ENCODE results near the gene TREML2.

TREML2 gene

DNA sequence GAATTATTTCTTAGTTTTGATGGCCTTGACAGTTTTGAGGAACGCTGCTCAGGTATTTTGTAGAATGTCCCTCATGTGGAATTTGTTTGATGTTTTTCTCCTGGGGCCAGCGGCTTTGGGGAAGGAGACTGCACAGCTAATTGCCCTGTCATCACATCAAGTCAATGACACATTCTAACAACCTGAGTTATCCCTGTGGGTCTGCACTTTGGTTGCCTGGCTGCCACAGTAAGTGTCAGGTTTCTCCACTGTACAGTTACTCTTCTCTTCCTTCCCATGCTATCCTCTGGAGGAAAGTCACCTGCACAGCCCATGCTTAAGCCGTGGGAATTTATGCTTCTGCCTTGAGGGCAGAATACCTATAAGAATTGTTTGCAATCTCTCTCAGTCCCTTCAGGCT is 25.8 kb upstream of the TREML2 start:
- DNase-seq (ENCODE audit: low read depth in 1 of 2, low spot score in 1 of 2): peak in 1 of 2 experiments; percentile 32
- no peak for TF ChIP-seq JUND (IDR thresholded peaks at IDR 0.05; ENCODE audit: low read depth)

GRCh38 chr6:41224800-41225199 is 23.9 kb upstream of the TREML2 start:
- no peak for DNase-seq (ENCODE audit: low read depth in 1 of 2, low spot score in 1 of 2)
- no peak for TF ChIP-seq JUND (IDR thresholded peaks at IDR 0.05; ENCODE audit: low read depth)
- in situ Hi-C loops (cut with HindIII; ENCODE audit: low pct_unique_long_range_greater_than_20kb, low sequenced_read_pairs): no loop called here

More for the DNA sequence above, 25.8 kb upstream of the TREML2 start:
- in situ Hi-C loops (cut with HindIII; ENCODE audit: low pct_unique_long_range_greater_than_20kb, low sequenced_read_pairs): no loop called here

- no peak for TF ChIP-seq JUND (IDR thresholded peaks at IDR 0.05; ENCODE audit: low read depth)
- DNase-seq (ENCODE audit: low read depth in 1 of 2, low spot score in 1 of 2): no peak
- in situ Hi-C loops (cut with HindIII; ENCODE audit: low pct_unique_long_range_greater_than_20kb, low sequenced_read_pairs): no loop called here
Observed at GRCh38 chr6:41222513-41222912, 21.6 kb upstream of the TREML2 start.

DNA sequence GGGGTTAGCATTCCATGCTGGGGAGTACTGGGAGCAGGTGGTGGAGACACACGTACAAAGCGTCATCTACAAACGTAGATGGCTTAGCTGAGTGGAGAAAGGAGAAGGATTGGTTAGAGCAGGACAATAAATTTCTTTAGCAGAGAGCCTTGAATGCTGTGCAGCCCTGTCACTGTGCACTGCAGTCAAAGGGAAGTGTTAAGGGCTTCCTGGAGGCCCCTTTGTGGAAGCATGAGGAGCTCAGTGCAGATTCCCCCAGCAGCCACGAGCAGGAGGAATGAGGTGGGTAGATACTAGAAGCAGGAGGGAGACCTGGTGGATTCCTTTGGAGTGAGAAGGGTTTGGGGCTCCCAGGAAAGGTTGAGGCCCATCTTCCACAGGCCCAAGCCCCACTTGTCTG is 21.1 kb upstream of the TREML2 start:
- no peak for DNase-seq (ENCODE audit: low read depth in 1 of 2, low spot score in 1 of 2)
- in situ Hi-C loops (cut with HindIII; ENCODE audit: low pct_unique_long_range_greater_than_20kb, low sequenced_read_pairs): no loop called here
- TF ChIP-seq JUND (IDR thresholded peaks at IDR 0.05; ENCODE audit: low read depth): no peak

DNA sequence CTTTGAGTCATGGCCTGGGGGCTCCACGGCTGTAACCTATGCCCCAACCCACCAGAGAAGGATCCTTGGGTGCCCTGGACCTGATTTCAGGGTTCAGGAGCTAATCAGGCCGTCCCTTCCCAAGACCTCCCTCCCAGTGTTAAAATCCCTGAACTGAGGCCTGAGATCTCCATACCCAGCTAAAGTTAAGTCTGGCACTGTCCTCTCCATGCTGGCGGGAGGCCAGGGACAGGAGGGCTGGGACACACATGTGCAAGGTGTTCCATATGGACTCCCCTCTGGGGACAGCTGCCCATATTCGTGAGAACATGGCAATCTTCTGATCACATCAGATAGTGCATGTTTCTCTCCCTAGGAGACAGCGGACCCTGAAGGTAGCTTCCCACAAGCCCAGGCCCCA is 15.7 kb upstream of the TREML2 start:
- in situ Hi-C loops (cut with HindIII; ENCODE audit: low pct_unique_long_range_greater_than_20kb, low sequenced_read_pairs): no loop called here
- no peak for TF ChIP-seq JUND (IDR thresholded peaks at IDR 0.05; ENCODE audit: low read depth)
- DNase-seq (ENCODE audit: low read depth in 1 of 2, low spot score in 1 of 2): no peak

GRCh38 chr6:41215777-41216176 is 14.8 kb upstream of the TREML2 start:
- TF ChIP-seq JUND (IDR thresholded peaks at IDR 0.05; ENCODE audit: low read depth): no peak
- no peak for DNase-seq (ENCODE audit: low read depth in 1 of 2, low spot score in 1 of 2)
- in situ Hi-C loops (cut with HindIII; ENCODE audit: low pct_unique_long_range_greater_than_20kb, low sequenced_read_pairs): no loop called here

GRCh38 chr6:41214559-41215238 is 13.8 kb upstream of the TREML2 start:
- in situ Hi-C loops (cut with HindIII; ENCODE audit: low pct_unique_long_range_greater_than_20kb, low sequenced_read_pairs): no loop called here
- DNase-seq (ENCODE audit: low read depth in 1 of 2, low spot score in 1 of 2): no peak
- no peak for TF ChIP-seq JUND (IDR thresholded peaks at IDR 0.05; ENCODE audit: low read depth)

- in situ Hi-C loops (cut with HindIII; ENCODE audit: low pct_unique_long_range_greater_than_20kb, low sequenced_read_pairs): no loop called here
- DNase-seq (ENCODE audit: low read depth in 1 of 2, low spot score in 1 of 2): no peak
- no peak for TF ChIP-seq JUND (IDR thresholded peaks at IDR 0.05; ENCODE audit: low read depth)
Observed at GRCh38 chr6:41209547-41210320, 8.8 kb upstream of the TREML2 start.

DNA sequence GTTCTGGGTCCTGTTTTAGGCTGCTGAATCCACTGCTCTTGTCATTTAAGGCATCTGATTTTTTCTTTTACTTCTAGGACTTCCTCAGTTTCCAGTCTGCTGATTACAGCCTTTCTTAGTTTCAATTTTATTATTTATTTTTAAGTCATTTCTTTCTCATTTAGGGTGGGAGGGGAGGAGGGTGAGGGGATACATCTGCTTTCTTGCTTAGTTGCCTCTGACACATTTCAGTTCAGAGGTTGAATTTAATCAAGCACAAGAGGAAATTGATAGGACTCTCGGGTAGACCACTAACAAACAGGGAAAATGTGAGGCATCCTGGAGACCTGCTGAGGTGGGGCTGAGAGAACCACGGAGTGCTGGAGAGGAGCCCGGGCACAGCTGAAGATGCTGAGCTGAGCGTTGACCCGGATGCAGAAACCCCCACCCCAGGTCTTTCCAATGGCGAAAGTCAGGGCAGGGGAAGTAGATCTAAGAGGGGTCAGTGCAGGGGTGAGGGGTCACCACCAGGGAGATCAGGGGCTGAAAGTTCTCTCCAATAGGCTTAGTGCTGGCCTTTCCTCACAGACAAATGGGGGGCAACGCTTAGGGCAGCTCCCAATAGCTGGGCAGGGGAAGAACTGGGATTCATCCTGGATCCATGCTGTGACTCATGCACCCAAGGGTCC is 7.6 kb upstream of the TREML2 start:
- TF ChIP-seq JUND (IDR thresholded peaks at IDR 0.05; ENCODE audit: low read depth): no peak
- in situ Hi-C loops (cut with HindIII; ENCODE audit: low pct_unique_long_range_greater_than_20kb, low sequenced_read_pairs): no loop called here
- DNase-seq (ENCODE audit: low read depth in 1 of 2, low spot score in 1 of 2): no peak

GRCh38 chr6:41204156-41204555 is 3.2 kb upstream of the TREML2 start:
- in situ Hi-C loops (cut with HindIII; ENCODE audit: low pct_unique_long_range_greater_than_20kb, low sequenced_read_pairs): no loop called here
- TF ChIP-seq JUND (IDR thresholded peaks at IDR 0.05; ENCODE audit: low read depth): no peak
- no peak for DNase-seq (ENCODE audit: low read depth in 1 of 2, low spot score in 1 of 2)

DNA sequence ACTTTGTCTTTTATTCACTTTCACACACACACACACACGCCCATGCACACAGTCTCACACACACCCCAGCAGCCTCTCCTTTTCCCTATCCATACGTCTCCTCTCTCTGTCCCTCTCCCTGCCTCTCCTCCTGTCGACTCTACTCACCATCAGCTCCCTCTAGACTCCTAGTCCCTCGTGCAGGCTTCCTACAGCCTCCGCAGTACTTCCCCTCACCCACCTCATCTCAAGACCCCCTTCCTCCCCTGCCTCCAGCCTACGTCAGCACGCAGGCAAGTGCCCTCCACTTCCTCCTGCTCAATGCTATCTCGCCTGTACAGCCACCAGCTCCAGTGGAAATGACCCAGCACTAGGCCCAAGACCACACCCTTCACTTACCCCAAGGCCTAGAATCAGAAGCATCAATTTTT is 820 bp upstream of the TREML2 start:
- in situ Hi-C loops (cut with HindIII; ENCODE audit: low pct_unique_long_range_greater_than_20kb, low sequenced_read_pairs): no loop called here
- TF ChIP-seq JUND (IDR thresholded peaks at IDR 0.05; ENCODE audit: low read depth): no peak
- DNase-seq (ENCODE audit: low read depth in 1 of 2, low spot score in 1 of 2): no peak

DNA sequence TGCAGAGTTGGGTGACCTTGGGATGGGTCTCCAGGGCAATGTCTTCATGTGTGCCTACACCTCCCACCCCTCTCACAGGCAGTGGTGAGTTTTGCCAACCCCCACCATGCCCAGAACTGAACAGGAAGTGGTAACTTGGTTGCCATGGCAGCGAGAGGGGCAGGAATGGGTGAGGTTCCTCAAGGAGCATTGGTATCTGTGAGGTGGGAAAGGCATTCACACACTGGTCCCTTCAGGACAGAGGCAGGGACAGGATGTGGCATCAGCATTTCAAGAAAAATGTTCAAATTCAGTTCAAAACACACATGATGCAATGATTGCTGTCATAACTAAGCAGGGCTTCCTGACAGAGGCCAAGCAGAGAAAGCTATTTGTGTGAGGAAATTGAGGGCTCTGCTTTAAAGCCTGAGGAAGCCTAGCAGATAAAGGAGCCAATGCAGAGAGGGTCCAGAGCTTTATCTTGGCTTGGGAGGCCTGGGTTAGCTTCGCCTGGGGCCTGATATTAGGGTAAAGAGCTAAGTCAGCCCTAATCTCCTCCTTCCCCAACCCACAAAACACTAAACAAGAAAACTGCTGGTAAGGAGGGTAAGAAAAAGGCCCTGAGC is 551 bp downstream of the TREML2 start:
- no peak for DNase-seq (ENCODE audit: low read depth in 1 of 2, low spot score in 1 of 2)
- in situ Hi-C loops (cut with HindIII; ENCODE audit: low pct_unique_long_range_greater_than_20kb, low sequenced_read_pairs): no loop called here
- TF ChIP-seq JUND (IDR thresholded peaks at IDR 0.05; ENCODE audit: low read depth): no peak

All from T47D (cell line).